Measurements from ENCODE around the gene DMD.

DMD gene

DNA sequence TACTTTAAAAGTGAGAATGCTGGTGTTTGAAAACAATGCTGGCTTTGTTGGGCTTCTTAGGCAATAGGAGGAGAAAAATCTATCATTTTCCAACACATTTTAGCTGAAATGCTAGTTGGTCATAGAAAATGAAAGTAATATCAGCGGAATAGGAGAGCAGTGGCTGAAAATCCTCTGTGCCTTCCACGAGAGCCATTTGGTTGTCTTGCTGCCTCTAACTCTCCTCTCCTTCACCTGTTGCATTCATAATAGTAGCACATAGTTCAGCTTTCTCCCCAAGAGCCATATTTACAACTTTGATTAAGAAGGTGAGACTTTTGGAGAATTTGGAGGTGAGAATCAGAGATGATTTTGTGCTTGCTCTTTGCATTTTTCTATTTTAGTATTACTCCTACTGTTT, 1290.1 kb downstream of the DMD start:
- Histone ChIP-seq H3K4me3 (no peak overlapping the region), H3K9ac (no peak overlapping the region), H3K4me1 (no peaks in the 10 kb centered on the region), H3K27me3 (no peaks in the 10 kb centered on the region), H4K20me1 (no peaks in the 10 kb centered on the region), H3K4me2 (no peak overlapping the region), H3K27ac (no peak overlapping the region), H3K36me3 (no peaks in the 10 kb centered on the region), H3K9me3 (no peaks in the 10 kb centered on the region)
- TF ChIP-seq Cebpa-rat (IDR thresholded peaks at IDR 0.05): no peak

GRCh38 chrX:31909850-31910572, 1301.3 kb downstream of the DMD start:
- TF ChIP-seq Cebpa-rat (IDR thresholded peaks at IDR 0.05): no peak
- Histone ChIP-seq H3K9ac (no peak overlapping the region), H3K27ac (no peak overlapping the region), H3K36me3 (no peaks in the 10 kb centered on the region), H3K4me2 (no peak overlapping the region), H3K9me3 (0 out of 2 replicates have a peak, but pooled peaks cover 4% of the 10 kb centered on the region), H3K27me3 (peaks cover 3% of the 10 kb centered on the region; the same call in 1 of the 2 replicates), H3K4me1 (no peaks in the 10 kb centered on the region), H4K20me1 (no peaks in the 10 kb centered on the region), H3K4me3 (no peak overlapping the region)

DNA sequence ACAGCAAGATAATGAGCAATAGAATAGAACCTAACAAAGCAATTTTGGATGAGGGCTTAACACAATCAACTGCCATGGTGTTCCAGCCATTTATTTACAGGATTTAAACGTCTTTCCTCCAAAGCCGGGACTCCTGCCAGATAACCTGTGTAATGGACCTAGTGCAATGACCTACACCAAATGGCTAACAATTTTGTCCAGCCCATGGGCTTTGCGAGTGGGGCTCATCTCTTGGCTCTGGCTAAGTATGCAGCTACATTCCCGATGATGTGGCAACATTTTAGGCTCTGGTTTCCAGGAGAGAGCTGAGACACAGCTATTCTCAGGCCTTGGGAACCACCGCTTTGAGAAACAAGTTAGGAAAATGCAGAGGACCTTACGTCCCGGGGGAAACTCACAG, 1317.2 kb downstream of the DMD start:
- no peak for TF ChIP-seq Cebpa-rat (IDR thresholded peaks at IDR 0.05)
- Histone ChIP-seq H3K27me3 (no peaks in the 10 kb centered on the region; the same call in 1 of the 2 replicates), H3K36me3 (no peaks in the 10 kb centered on the region), H3K27ac (no peak overlapping the region), H3K9me3 (no peaks in the 10 kb centered on the region), H3K4me2 (no peak overlapping the region), H4K20me1 (no peaks in the 10 kb centered on the region), H3K4me3 (no peak overlapping the region), H3K4me1 (no peaks in the 10 kb centered on the region), H3K9ac (no peak overlapping the region)

DNA sequence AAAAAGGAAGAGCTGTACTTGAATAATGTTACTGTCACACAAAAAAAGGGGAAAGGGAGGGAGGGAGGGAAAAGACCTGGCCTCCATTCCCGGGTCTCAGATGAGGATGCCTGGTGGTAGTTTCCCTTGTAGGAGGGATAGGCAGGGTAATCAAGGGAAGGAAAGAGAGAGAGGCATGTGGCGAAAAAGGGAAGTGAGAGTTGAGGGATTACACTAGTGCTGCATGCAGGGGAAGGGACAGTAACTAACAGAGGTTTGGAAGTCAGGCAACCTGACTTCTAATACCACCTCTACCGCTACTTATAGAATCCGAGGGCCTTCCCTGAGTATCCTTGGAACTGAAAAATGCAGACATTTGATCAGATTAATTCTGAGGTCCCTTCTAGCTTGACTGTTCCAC, 1317.8 kb downstream of the DMD start:
- Histone ChIP-seq H3K9ac (no peak overlapping the region), H3K36me3 (no peaks in the 10 kb centered on the region), H3K27me3 (no peaks in the 10 kb centered on the region; the same call in 1 of the 2 replicates), H3K4me3 (no peak overlapping the region), H3K4me1 (no peaks in the 10 kb centered on the region), H3K27ac (no peak overlapping the region), H4K20me1 (no peaks in the 10 kb centered on the region), H3K4me2 (no peak overlapping the region), H3K9me3 (no peaks in the 10 kb centered on the region)
- no peak for TF ChIP-seq Cebpa-rat (IDR thresholded peaks at IDR 0.05)

DNA sequence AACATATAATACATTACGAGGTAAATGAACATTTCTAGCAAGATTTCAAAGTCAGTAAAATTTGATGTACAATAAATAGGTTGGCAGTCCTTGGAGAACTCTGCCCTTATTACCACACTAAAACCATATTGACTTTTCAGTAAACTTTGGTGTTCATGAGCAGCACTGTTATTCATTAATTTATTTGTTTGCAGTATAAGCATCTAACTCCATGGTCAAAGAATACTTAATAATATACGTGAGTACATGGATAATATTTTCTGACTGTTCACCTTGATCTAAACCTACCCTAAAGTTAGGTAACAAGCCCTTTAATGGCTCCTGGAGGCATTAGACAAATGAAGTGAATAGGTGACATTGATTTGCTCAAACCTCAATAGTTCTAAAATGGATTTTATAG, 1322.3 kb downstream of the DMD start:
- TF ChIP-seq Cebpa-rat (IDR thresholded peaks at IDR 0.05): no peak
- Histone ChIP-seq H3K4me2 (no peak overlapping the region), H3K36me3 (no peaks in the 10 kb centered on the region), H3K4me3 (no peak overlapping the region), H4K20me1 (no peaks in the 10 kb centered on the region), H3K9ac (no peak overlapping the region), H3K27ac (no peak overlapping the region), H3K9me3 (no peaks in the 10 kb centered on the region), H3K4me1 (no peaks in the 10 kb centered on the region), H3K27me3 (peaks cover 12% of the 10 kb centered on the region; the same call in 1 of the 2 replicates)

DNA sequence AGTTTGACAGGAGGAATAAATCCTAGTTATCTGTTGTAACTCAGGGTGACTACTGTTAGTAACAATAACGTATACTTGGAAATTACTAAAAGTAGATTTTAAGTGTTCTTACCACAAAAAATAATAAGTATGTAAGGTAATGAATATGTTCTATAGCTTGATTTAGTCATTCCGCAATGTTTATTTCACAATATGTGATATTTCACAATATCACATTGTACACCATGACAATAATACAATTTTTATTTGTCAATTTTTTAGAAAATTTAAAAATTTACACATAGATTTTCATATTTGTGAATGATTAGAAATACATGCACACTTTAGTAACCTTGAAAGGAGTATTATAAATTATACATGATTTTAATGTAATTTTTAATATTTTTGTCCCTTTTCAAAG, 1326.8 kb downstream of the DMD start:
- H3K27ac ChIP-seq: no peak overlapping the region
- H3K27me3 ChIP-seq: peaks cover 12% of the 10 kb centered on the region; the same call in 1 of the 2 replicates
- H3K4me3 ChIP-seq: no peak overlapping the region
- H3K4me2 ChIP-seq: no peak overlapping the region
- H3K4me1 ChIP-seq: no peaks in the 10 kb centered on the region
- no peaks in the 10 kb centered on the region for H3K9me3 ChIP-seq
- no peak for TF ChIP-seq Cebpa-rat (IDR thresholded peaks at IDR 0.05)
- H4K20me1 ChIP-seq: no peaks in the 10 kb centered on the region
- no peak overlapping the region for H3K9ac ChIP-seq
- H3K36me3 ChIP-seq: no peaks in the 10 kb centered on the region

DNA sequence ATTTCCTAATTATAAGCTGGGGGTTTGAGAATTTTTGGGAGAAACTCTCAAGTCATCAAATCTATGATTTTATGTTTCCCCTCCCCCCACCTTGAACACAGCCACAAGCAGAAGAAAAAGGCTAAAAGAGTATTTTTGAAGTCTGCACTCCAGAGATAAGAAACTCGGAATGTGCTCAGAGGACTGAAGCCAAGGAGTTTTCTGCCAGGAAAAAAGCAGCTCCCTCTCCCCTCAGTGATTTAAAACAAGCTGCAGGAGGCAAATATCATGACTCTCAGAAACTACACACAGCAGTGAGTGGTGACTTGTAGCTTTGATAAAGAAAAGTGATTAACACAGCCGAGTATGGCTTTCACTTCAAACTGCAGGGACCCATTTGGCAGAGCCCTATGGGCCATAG, 1339.3 kb downstream of the DMD start:
- no peaks in the 10 kb centered on the region for H3K9me3 ChIP-seq

DNA sequence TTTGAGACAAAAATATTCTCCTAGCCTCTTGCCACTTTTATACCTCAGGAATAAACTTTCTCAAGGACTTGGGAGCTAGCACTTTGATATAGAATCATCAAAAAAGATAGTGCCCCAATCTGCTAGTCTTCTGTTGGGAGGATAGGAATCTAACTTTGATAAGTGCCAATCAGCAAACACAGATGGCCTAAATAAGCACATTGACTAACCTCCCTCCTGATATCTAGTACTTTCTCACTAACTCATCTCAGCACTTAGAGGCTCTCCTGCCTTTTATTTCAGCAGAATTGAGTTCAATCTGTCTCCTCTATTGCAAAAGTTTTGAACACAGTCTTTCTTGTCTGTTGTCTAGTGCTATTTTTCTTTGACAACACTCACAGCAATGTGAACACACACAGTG, 1341.1 kb downstream of the DMD start:
- Histone ChIP-seq H3K9ac (no peak overlapping the region), H3K4me1 (no peaks in the 10 kb centered on the region), H4K20me1 (no peaks in the 10 kb centered on the region), H3K4me3 (no peak overlapping the region), H3K27me3 (peaks cover 7% of the 10 kb centered on the region; the same call in 1 of the 2 replicates), H3K36me3 (no peaks in the 10 kb centered on the region), H3K4me2 (no peak overlapping the region), H3K9me3 (no peaks in the 10 kb centered on the region), H3K27ac (no peak overlapping the region)
- TF ChIP-seq Cebpa-rat (IDR thresholded peaks at IDR 0.05): no peak

More for the DNA sequence above, 1339.3 kb downstream of the DMD start:
- Histone ChIP-seq H3K36me3 (no peaks in the 10 kb centered on the region), H3K4me1 (no peaks in the 10 kb centered on the region), H3K27me3 (peaks cover 7% of the 10 kb centered on the region; the same call in 1 of the 2 replicates), H3K4me3 (no peak overlapping the region), H3K9ac (no peak overlapping the region), H3K27ac (no peak overlapping the region), H3K4me2 (no peak overlapping the region), H4K20me1 (no peaks in the 10 kb centered on the region)
- TF ChIP-seq Cebpa-rat (IDR thresholded peaks at IDR 0.05): no peak

DNA sequence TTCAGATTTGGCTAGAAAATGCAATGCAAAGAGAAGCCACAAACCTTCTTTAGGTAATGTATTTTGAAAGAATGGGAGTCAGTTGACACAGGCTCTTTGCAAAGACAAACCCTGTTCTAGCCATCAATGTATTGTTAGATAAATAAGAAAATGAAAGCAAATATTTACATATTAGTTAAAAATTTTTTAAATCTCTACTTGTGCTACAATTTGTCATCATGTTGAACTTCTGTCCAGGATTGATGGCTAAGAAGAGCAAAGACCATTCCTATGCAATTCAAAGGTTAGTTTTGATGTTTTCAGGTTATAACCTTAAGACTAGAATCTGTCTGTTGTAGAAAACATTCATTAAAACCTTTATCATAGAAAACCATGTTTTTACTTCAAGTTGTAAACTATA, 1350.7 kb downstream of the DMD start:
- Histone ChIP-seq H3K9ac (no peak overlapping the region), H4K20me1 (no peaks in the 10 kb centered on the region), H3K27ac (no peak overlapping the region), H3K27me3 (no peaks in the 10 kb centered on the region), H3K4me3 (no peak overlapping the region), H3K4me1 (no peaks in the 10 kb centered on the region), H3K36me3 (no peaks in the 10 kb centered on the region), H3K4me2 (no peak overlapping the region), H3K9me3 (no peaks in the 10 kb centered on the region)
- TF ChIP-seq Cebpa-rat (IDR thresholded peaks at IDR 0.05): no peak

- no peaks in the 10 kb centered on the region for H4K20me1 ChIP-seq
- H3K4me1 ChIP-seq: no peaks in the 10 kb centered on the region
- H3K9ac ChIP-seq: no peak overlapping the region
- no peaks in the 10 kb centered on the region for H3K36me3 ChIP-seq
- H3K9me3 ChIP-seq: no peaks in the 10 kb centered on the region
- no peak for TF ChIP-seq Cebpa-rat (IDR thresholded peaks at IDR 0.05)
- H3K4me2 ChIP-seq: no peak overlapping the region
- H3K27me3 ChIP-seq: no peaks in the 10 kb centered on the region
- no peak overlapping the region for H3K27ac ChIP-seq
- no peak overlapping the region for H3K4me3 ChIP-seq
These were observed 1352.4 kb downstream of the DMD start for GRCh38 chrX:31858915-31859314.
